Left ventricle myocardium inferior (tissue), 1 donor: Measurements from ENCODE around the gene ADAM29. TPM values are rescaled to one million over a fixed set of nuclear protein-coding genes. Genes with fewer than 3 reads are reported as not detected.
"Not testable (repeated sequence)": the region's sequence is repeated elsewhere in the genome, so short reads cannot be mapped to it uniquely, and the experiment has no call there.

Experiments
- DNase-seq: peaks from one replicate; pipeline ENCODE4 v3.0.0-alpha.2; 2020
- H3K27ac ChIP-seq: fragments of 200-600 bp; replicated peaks from 2 replicates; pipeline ENCODE4 v1.8.0; 2021
- H3K27me3 ChIP-seq: fragments of 200-600 bp; 2 replicates; pipeline ENCODE4 v1.8.0; 2021; ENCODE audit warnings: low read depth
- H3K36me3 ChIP-seq: fragments of 200-600 bp; 2 replicates; pipeline ENCODE4 v1.8.0; 2021
- H3K4me1 ChIP-seq: fragments of 200-600 bp; 2 replicates; pipeline ENCODE4 v1.8.0; 2021
- H3K4me3 ChIP-seq: fragments of 200-600 bp; 2 replicates; pipeline ENCODE4 v1.8.0; 2021; ENCODE audit warnings: mild to moderate bottlenecking, moderate library complexity
- H3K9me3 ChIP-seq: fragments of 200-600 bp; replicated peaks from 2 replicates; pipeline ENCODE4 v1.8.0; 2021
- intact Hi-C: fragments of 100-400 bp; cut with micrococcal nuclease; formaldehyde crosslinking; loops from one replicate; pipeline ENCODE4 v1.11.0; 2022
- total RNA-seq: library from RNA; stranded (reverse); fragmentation: NEBNext Ultra II Directional; extraction: Animal tissue kit (Norgen Biotek cat#: 25700); gene quantifications from one replicate; pipeline ENCODE4 v1.2.1, GENCODE V29; 2021
- TF ChIP-seq, protein P1 (sequence below): fragments of 200-600 bp; IDR thresholded peaks from 2 replicates; pipeline ENCODE4 v1.8.0; 2021; ENCODE audit warnings: antibody characterized with exemption, mild to moderate bottlenecking, borderline replicate concordance
- donor health status: DM: no; HTN: yes; CAD: no; lungs with severe emphysema.

ADAM29 gene
- total RNA-seq, 1 donor from 2014 or later: not detected

- Histone ChIP-seq H3K27me3 (no peaks in the 10 kb centered on the region), H3K4me1 (no peaks in the 10 kb centered on the region), H3K4me3 (no peak overlapping the region), H3K27ac (no peak overlapping the region), H3K9me3 (peaks cover 13% of the 10 kb centered on the region), H3K36me3 (no peaks in the 10 kb centered on the region)
- DNase-seq: no peak
- TF ChIP-seq, protein P1, sequence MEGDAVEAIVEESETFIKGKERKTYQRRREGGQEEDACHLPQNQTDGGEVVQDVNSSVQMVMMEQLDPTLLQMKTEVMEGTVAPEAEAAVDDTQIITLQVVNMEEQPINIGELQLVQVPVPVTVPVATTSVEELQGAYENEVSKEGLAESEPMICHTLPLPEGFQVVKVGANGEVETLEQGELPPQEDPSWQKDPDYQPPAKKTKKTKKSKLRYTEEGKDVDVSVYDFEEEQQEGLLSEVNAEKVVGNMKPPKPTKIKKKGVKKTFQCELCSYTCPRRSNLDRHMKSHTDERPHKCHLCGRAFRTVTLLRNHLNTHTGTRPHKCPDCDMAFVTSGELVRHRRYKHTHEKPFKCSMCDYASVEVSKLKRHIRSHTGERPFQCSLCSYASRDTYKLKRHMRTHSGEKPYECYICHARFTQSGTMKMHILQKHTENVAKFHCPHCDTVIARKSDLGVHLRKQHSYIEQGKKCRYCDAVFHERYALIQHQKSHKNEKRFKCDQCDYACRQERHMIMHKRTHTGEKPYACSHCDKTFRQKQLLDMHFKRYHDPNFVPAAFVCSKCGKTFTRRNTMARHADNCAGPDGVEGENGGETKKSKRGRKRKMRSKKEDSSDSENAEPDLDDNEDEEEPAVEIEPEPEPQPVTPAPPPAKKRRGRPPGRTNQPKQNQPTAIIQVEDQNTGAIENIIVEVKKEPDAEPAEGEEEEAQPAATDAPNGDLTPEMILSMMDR: no peak
- intact Hi-C loops: no loop called here
Observed at GRCh38 chr4:174946246-174946645, 28.1 kb downstream of the ADAM29 start.

DNA sequence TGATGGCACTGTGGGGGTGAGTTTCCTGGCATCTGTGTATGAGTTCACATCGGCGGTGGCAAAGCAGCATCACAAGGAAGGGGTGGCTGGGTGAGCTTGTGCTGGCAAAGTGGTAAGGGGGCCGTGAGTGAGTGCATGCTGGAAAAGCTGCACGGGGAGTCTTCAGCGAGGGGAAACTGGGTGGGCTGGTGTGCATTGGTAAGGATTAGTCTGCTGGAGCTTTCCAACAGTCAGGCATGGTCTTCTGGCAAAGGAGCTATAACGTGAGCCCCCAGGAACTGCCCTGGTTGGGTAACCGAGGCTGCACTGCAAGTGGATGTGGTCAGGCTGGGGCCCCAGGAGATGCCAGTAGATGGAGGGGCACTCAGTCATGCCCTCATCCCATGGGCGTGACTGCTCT lies 30.7 kb downstream of the ADAM29 start:
- H3K27ac ChIP-seq: no peak overlapping the region
- no peaks in the 10 kb centered on the region for H3K4me1 ChIP-seq
- intact Hi-C loops: no loop called here
- H3K4me3 ChIP-seq: no peak overlapping the region
- no peaks in the 10 kb centered on the region for H3K27me3 ChIP-seq
- TF ChIP-seq, protein P1: no peak
- H3K9me3 ChIP-seq: peaks cover 13% of the 10 kb centered on the region
- DNase-seq: no peak
- no peaks in the 10 kb centered on the region for H3K36me3 ChIP-seq

DNA sequence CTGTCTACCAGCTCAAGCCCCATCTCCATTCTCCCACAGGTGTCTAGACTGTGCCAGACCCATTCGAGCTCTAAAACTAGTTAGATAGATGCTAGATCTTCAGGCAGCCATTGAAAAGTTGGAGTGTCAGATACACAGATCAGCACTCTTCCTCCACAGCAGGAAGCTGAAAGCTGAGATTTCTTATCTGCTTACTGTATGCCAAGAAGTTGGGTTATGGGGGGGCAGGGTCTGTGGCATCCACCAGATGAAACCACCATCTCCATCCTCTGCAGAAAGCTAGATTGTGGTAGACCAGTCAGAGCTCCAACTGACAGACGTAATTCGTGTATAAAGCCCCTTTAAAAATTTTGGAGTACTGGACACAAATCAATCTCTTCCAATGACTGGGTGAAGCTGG lies 54.8 kb downstream of the ADAM29 start:
- Histone ChIP-seq H3K4me3 (no peak overlapping the region), H3K36me3 (no peaks in the 10 kb centered on the region), H3K4me1 (no peaks in the 10 kb centered on the region), H3K27ac (no peak overlapping the region), H3K9me3 (peaks cover 7% of the 10 kb centered on the region), H3K27me3 (no peaks in the 10 kb centered on the region)
- TF ChIP-seq, protein P1: no peak
- DNase-seq: no peak
- intact Hi-C loops: no loop called here

- Histone ChIP-seq H3K4me3 (no peak overlapping the region), H3K9me3 (peaks cover 7% of the 10 kb centered on the region)
- no peak for DNase-seq
Observed at GRCh38 chr4:174973336-174973735, 55.2 kb downstream of the ADAM29 start.

DNA sequence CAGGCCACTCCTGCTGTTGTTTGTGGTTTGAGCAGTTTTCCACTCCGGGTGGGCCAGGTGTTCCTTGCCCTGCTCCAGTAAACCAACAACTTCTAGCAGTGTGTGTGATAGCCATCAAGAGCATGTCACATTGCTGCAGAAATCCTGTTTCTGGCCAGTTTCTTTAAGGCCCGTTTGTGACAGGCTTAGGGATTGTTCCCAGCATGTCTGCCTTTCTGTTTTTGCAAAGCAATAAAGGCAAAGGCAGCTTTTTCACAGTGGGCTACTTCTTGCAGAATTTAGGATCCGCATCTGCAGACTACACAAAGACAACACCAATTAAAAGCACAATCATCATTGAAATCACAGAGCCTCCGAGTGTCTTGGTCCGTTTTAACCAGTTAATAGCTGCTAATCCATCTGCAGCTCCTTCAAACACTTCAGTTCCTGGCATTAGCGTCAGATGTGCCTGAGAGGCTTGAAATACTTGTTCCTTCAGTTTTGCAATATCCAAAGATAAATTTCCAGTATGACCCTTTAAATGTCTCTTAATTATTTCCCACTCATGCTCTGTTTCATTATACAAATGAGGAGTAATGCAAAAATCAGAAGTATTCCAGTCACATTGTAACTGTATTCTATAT lies 65.1 kb downstream of the ADAM29 start:
- TF ChIP-seq, protein P1: no peak
- intact Hi-C loops: no loop called here
- Histone ChIP-seq H3K27me3 (no peaks in the 10 kb centered on the region), H3K27ac (no peak overlapping the region), H3K4me3 (no peak overlapping the region), H3K36me3 (no peaks in the 10 kb centered on the region), H3K4me1 (no peaks in the 10 kb centered on the region), H3K9me3 (peaks cover 64% of the 10 kb centered on the region)
- DNase-seq: no peak

More at GRCh38 chr4:174973336-174973735, 55.2 kb downstream of the ADAM29 start:
- H3K27me3 ChIP-seq: no peaks in the 10 kb centered on the region
- H3K4me1 ChIP-seq: no peaks in the 10 kb centered on the region
- TF ChIP-seq, protein P1: no peak
- intact Hi-C loops: no loop called here
- H3K36me3 ChIP-seq: no peaks in the 10 kb centered on the region
- no peak overlapping the region for H3K27ac ChIP-seq

- DNase-seq, H3K4me3 ChIP-seq, H3K27ac ChIP-seq, intact Hi-C loops, H3K27me3 ChIP-seq, H3K4me1 ChIP-seq, H3K36me3 ChIP-seq: not testable (repeated sequence)
- H3K9me3 ChIP-seq: peaks cover 70% of the 10 kb centered on the region
Observed at GRCh38 chr4:174983870-174984269, 65.7 kb downstream of the ADAM29 start.
